B cell (primary cell): ENCODE data around the gene RNF207. TPM values are rescaled to one million over a fixed set of nuclear protein-coding genes. Genes with fewer than 3 reads are reported as not detected.

Experiments used
- ATAC-seq: fragments of 200-7000 bp; cut with Tn5 transposase; one replicate; pipeline ENCODE4 v1.10.0; 2021; ENCODE audit warnings: low read depth, mild to moderate bottlenecking, moderate number of reproducible peaks, moderate library complexity
- CTCF ChIA-PET: fragments of 350-600 bp; sonication (Branson Sonifier 250); formaldehyde crosslinking; loops from one replicate; lab custom pipeline; 2021; ENCODE audit warnings: antibody characterized with exemption, inconsistent platforms; lab: Charles Lee
- POLR2A ChIA-PET: fragments of 350-600 bp; sonication (Branson Sonifier 250); formaldehyde crosslinking; loops from one replicate; lab custom pipeline; 2021; ENCODE audit warnings: antibody characterized with exemption; lab: Charles Lee
- DNase-seq: peaks from one replicate; pipeline ENCODE4 v3.0.0; 2013
- H2AFZ ChIP-seq: 2 replicates; pipeline ENCODE4 v1.6.1; 2012; ENCODE audit warnings: mild to moderate bottlenecking, low read depth, low read length; ENCODE audit not compliant: insufficient read depth, poor library complexity, severe bottlenecking
- H3K27ac ChIP-seq, 2 donors: 1 replicate in 1 of 2; 2 replicates in 1 of 2; pipeline ENCODE4 v1.5.1; 2012 to 2013; ENCODE audit warnings: low read length in 2 of 2, mild to moderate bottlenecking in 2 of 2, moderate library complexity in 1 of 2
- H3K27me3 ChIP-seq, 4 experiments: fragments of 200-600 bp in 1 of 4; sonication (generic) in 1 of 4; replicated peaks in 1 of 4; 1 replicate in 2 of 4; 2 replicates in 2 of 4; pipeline versions ENCODE4 v1.6.1 to v1.7.0; 2013 to 2016; ENCODE audit warnings: low read length in 3 of 4, mild to moderate bottlenecking in 2 of 4, mixed read lengths in 1 of 4, moderate library complexity in 1 of 4; ENCODE audit not compliant: insufficient read depth in 4 of 4, control insufficient read depth in 3 of 4; ENCODE audit errors: control extremely low read depth in 1 of 4
- H3K36me3 ChIP-seq, 2 experiments: replicated peaks in 1 of 2; 1 replicate in 1 of 2; 2 replicates in 1 of 2; pipeline versions ENCODE4 v1.6.1 to v1.7.1; 2013; ENCODE audit warnings: low read length in 1 of 2; ENCODE audit not compliant: insufficient read depth in 2 of 2, control insufficient read depth in 1 of 2; ENCODE audit errors: control extremely low read depth in 1 of 2, extremely low read depth in 1 of 2
- H3K4me1 ChIP-seq, 2 donors: fragments of 200-600 bp in 1 of 2; sonication (generic) in 1 of 2; 1 replicate in 1 of 2; 2 replicates in 1 of 2; pipeline versions ENCODE4 v1.5.1 to v1.6.1; 2013 to 2017; ENCODE audit warnings: low read length in 2 of 2; ENCODE audit not compliant: control insufficient read depth in 2 of 2, insufficient read depth in 2 of 2
- H3K4me2 ChIP-seq: replicated peaks from 2 replicates; pipeline ENCODE3; 2012; ENCODE audit warnings: mild to moderate bottlenecking, low read depth, low read length; ENCODE audit not compliant: poor library complexity, severe bottlenecking
- H3K4me3 ChIP-seq, 5 experiments: fragments of 200-600 bp in 1 of 5; sonication (generic) in 1 of 5; 1 replicate in 3 of 5; 2 replicates in 2 of 5; pipeline versions ENCODE4 v1.5.1 to v1.7.0; 2011 to 2016; ENCODE audit warnings: low read length in 4 of 5, mild to moderate bottlenecking in 4 of 5, low read depth in 2 of 5, control low read depth in 1 of 5, moderate library complexity in 1 of 5; ENCODE audit not compliant: insufficient read depth in 1 of 5; ENCODE audit errors: control extremely low read depth in 1 of 5, extremely low read depth in 1 of 5
- H3K79me2 ChIP-seq: fragments of 200-600 bp; sonication (generic); one replicate; pipeline ENCODE4 v1.6.0; 2016; ENCODE audit warnings: low read length; ENCODE audit not compliant: control insufficient read depth, insufficient read depth
- H3K9ac ChIP-seq: fragments of 200-600 bp; sonication (generic); 2 replicates; pipeline ENCODE4 v1.6.1; 2017; ENCODE audit warnings: mild to moderate bottlenecking, low read length, moderate library complexity
- H3K9me3 ChIP-seq, 3 donors: one replicate each; pipeline versions ENCODE4 v1.6.1 to v1.7.1; 2013; ENCODE audit warnings: low read length in 2 of 3; ENCODE audit not compliant: control insufficient read depth in 2 of 3, insufficient read depth in 1 of 3; ENCODE audit errors: control extremely low read depth in 1 of 3
- H4K20me1 ChIP-seq: 2 replicates; pipeline ENCODE4 v1.6.0; 2012; ENCODE audit warnings: mild to moderate bottlenecking, low read length; ENCODE audit not compliant: insufficient read depth, control insufficient read depth, poor library complexity, severe bottlenecking
- H3K27ac Mint-ChIP-seq: one replicate; pipeline ENCODE4 v1.8.0; 2021; ENCODE audit warnings: mixed read lengths
- H3K27me3 Mint-ChIP-seq: one replicate; pipeline ENCODE4 v1.8.0; 2021; ENCODE audit warnings: mixed read lengths
- H3K4me1 Mint-ChIP-seq: one replicate; pipeline ENCODE4 v1.8.0; 2021; ENCODE audit warnings: mixed read lengths
- H3K4me3 Mint-ChIP-seq: one replicate; pipeline ENCODE4 v1.8.0; 2021; ENCODE audit warnings: mixed read lengths
- H3K9me3 Mint-ChIP-seq: one replicate; pipeline ENCODE4 v1.8.0; 2022; ENCODE audit warnings: mixed read lengths; ENCODE audit not compliant: insufficient read depth
- EZH2 ChIP-seq: IDR thresholded peaks from 2 replicates; pipeline ENCODE4 v1.6.1; 2012; ENCODE audit warnings: borderline replicate concordance, low read depth, mild to moderate bottlenecking, moderate library complexity, low read length; ENCODE audit not compliant: insufficient read depth, poor library complexity, severe bottlenecking
- WGBS: methylation state at CpG from one replicate; pipeline ENCODE4 v1.1.5; 2013; ENCODE audit warnings: missing lambda C conversion rate; ENCODE audit not compliant: insufficient coverage; 5-methylcytosine and 5-hydroxymethylcytosine counted together
- intact Hi-C: fragments of 100-400 bp; cut with micrococcal nuclease; formaldehyde crosslinking; loops from one replicate; pipeline ENCODE4 v1.10.0; 2022
- polyA plus RNA-seq: library from polyadenylated mRNA; depleted of rRNA; stranded (reverse); fragments of >200 nt; gene quantifications from 2 replicates; pipeline ENCODE4 v1.2.3, GENCODE V29; 2012
- total RNA-seq, 2 donors: library from RNA; stranded (reverse); fragments of 120-200 nt in 1 of 2; gene quantifications; 1 replicate in 1 of 2; 2 replicates in 1 of 2; pipeline versions ENCODE4 v1.2.3 to v1.2.4, GENCODE V29; 2013 to 2022
- TF ChIP-seq, protein P1 (sequence below): fragments of 200-600 bp; IDR thresholded peaks from one replicate; pipeline ENCODE4 v1.8.0; 2022; ENCODE audit warnings: antibody characterized with exemption, mild to moderate bottlenecking

The RNF207 gene
- total and polyA plus RNA-seq, 2 donors (not counting 1 experiment from before 2014, with no cell fraction given), result 1.5 to 6.8 TPM

DNA sequence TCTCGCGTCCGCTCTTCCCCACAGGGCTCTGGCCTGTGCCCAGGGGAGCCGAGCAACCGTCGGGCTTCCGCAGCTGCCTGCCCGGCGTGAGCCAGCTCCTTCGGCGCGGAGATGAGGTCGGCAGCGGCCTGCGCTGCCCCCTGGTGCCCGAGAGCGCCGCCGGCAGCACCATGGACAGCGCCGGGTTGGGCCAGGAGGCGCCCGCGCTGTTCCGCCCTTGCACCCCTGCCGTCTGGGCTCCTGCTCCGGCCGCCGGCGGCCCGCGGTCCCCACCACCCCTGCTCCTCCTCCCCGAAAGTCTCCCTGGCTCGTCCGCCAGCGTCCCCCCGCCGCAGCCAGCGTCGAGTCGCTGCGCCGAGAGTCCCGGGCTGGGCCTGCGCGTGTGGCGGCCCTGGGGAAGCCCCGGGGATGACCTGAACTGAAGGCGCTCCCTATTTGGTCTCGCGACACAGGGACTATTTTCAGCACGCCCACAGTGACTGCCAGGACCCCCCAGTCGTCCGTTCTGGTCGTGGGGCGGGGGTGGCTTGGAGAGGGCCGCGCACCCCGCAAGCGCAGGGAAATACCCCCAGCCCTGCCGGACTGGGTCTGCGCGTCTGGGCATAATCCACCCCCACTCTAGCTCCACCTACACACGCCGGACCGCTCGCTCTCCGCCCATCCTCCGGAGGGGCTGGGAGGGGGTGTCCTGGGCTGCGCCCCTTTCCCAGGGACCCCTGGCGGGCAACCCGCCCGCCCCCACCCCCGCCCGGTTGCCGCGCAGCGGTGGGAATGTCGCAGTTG is 39.4 kb downstream of the RNF207 start:
- no peak overlapping the region for H3K4me3 ChIP-seq
- POLR2A ChIA-PET, result no interaction called here

More for the DNA sequence above, 39.4 kb downstream of the RNF207 start:
- H3K27me3 ChIP-seq, result peaks cover 0 to 81% (median 45%) of the 10 kb centered on the region in 4 experiments
- H3K36me3 ChIP-seq, result no peaks in the 10 kb centered on the region
- peaks cover 20% of the 10 kb centered on the region for H3K4me1 Mint-ChIP-seq
- H3K27ac Mint-ChIP-seq, result no peak overlapping the region
- peaks cover 6% of the 10 kb centered on the region for H4K20me1 ChIP-seq
- no peak overlapping the region for H2AFZ ChIP-seq
- H3K4me1 ChIP-seq, result peaks cover 33% of the 10 kb centered on the region in 2 donors
- no peak overlapping the region for H3K4me3 Mint-ChIP-seq
- TF ChIP-seq, protein P1, sequence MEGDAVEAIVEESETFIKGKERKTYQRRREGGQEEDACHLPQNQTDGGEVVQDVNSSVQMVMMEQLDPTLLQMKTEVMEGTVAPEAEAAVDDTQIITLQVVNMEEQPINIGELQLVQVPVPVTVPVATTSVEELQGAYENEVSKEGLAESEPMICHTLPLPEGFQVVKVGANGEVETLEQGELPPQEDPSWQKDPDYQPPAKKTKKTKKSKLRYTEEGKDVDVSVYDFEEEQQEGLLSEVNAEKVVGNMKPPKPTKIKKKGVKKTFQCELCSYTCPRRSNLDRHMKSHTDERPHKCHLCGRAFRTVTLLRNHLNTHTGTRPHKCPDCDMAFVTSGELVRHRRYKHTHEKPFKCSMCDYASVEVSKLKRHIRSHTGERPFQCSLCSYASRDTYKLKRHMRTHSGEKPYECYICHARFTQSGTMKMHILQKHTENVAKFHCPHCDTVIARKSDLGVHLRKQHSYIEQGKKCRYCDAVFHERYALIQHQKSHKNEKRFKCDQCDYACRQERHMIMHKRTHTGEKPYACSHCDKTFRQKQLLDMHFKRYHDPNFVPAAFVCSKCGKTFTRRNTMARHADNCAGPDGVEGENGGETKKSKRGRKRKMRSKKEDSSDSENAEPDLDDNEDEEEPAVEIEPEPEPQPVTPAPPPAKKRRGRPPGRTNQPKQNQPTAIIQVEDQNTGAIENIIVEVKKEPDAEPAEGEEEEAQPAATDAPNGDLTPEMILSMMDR, result peak; percentile 72
- peak; percentile 63 for TF ChIP-seq EZH2
- H3K27ac ChIP-seq, result no peak overlapping the region
- H3K79me2 ChIP-seq, result no peaks in the 10 kb centered on the region
- H3K9me3 ChIP-seq, result peaks cover 0 to 34% (median 0%) of the 10 kb centered on the region in 3 donors
- CTCF ChIA-PET, result interaction anchor here (0.6 to 4.7 kb wide), 15 partner anchors 8 to 735 kb away, joined by 3 to 51 read pairs (median 4); partner anchors contain the start of genes ACOT7 and ICMT
- DNase-seq (peak; percentile 84), ATAC-seq (peak; percentile 78)
- 1% methylated on average over 72 of the region's 79 CpGs for WGBS
- intact Hi-C loops, result loop anchor here (5.0 kb wide), 1 partner anchor 97 kb away; no protein-coding TSS in a partner anchor
- no peak overlapping the region for H3K9ac ChIP-seq
- peak overlapping the region; percentile 54 for H3K4me2 ChIP-seq
- no peaks in the 10 kb centered on the region for H3K9me3 Mint-ChIP-seq
- H3K27me3 Mint-ChIP-seq, result peaks cover 40% of the 10 kb centered on the region
